Putamen (tissue), 1 donor: ENCODE measurements around the gene C12orf42.

Source experiments
- DNase-seq: peaks from one replicate; pipeline ENCODE4 v3.0.0-alpha.2; 2016; ENCODE audit warnings: low spot score

Gene C12orf42

GRCh38 chr12:103257763-103258162 is 238.0 kb downstream of the C12orf42 start:
- DNase-seq = no peak
